Nephron progenitor cell (in vitro differentiated cells): ENCODE measurements around the gene LRBA.

Source experiments
- DNase-seq: peaks from one replicate; pipeline ENCODE4 v3.0.0; 2021
- H3K27ac Mint-ChIP-seq: 2 replicates; pipeline ENCODE4 v1.8.0; 2021; ENCODE audit warnings: mild to moderate bottlenecking, moderate library complexity, mixed read lengths
- H3K27me3 Mint-ChIP-seq: 2 replicates; pipeline ENCODE4 v1.8.0; 2021; ENCODE audit warnings: mild to moderate bottlenecking, low read depth, mixed read lengths; ENCODE audit not compliant: poor library complexity
- H3K36me3 Mint-ChIP-seq: 2 replicates; pipeline ENCODE4 v1.8.0; 2021; ENCODE audit warnings: low read depth, mixed read lengths
- H3K4me1 Mint-ChIP-seq: 2 replicates; pipeline ENCODE4 v1.8.0; 2021; ENCODE audit warnings: mixed read lengths
- H3K4me3 Mint-ChIP-seq: 2 replicates; pipeline ENCODE4 v1.8.0; 2021; ENCODE audit warnings: mild to moderate bottlenecking, moderate library complexity, mixed read lengths
- H3K9me3 Mint-ChIP-seq: 2 replicates; pipeline ENCODE4 v1.8.0; 2021; ENCODE audit warnings: mild to moderate bottlenecking, moderate library complexity, mixed read lengths
- TF ChIP-seq, protein P1 (sequence below): fragments of 200-600 bp; sonication (generic); IDR thresholded peaks from 2 replicates; pipeline ENCODE4 v1.5.0; 2021; ENCODE audit warnings: antibody characterized with exemption

Gene LRBA

DNA sequence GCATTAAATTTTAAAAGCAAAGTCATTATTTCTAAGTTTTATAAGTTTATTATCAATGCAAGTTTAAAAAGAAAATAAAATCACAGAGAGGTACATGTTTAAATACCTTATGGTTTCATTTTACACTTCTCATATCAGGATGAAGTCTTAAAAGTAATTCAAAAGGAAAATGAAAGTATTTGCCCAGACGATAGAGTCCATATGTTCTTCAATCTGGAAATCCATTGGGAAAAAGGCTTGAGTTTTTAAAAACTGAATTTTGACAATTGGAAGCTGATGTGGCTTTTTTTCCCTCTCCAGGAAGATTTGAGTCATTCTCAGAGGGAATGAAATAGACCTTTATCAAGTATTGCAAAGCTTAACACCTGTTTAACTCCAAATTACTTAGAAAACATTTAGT, 396.0 kb downstream of the LRBA start:
- Mint-ChIP-seq H3K36me3 (peaks cover 4% of the 10 kb centered on the region), H3K4me1 (no peaks in the 10 kb centered on the region), H3K27me3 (no peaks in the 10 kb centered on the region), H3K27ac (no peak overlapping the region), H3K9me3 (no peaks in the 10 kb centered on the region), H3K4me3 (no peak overlapping the region)
- no peak for DNase-seq
- TF ChIP-seq, protein P1, sequence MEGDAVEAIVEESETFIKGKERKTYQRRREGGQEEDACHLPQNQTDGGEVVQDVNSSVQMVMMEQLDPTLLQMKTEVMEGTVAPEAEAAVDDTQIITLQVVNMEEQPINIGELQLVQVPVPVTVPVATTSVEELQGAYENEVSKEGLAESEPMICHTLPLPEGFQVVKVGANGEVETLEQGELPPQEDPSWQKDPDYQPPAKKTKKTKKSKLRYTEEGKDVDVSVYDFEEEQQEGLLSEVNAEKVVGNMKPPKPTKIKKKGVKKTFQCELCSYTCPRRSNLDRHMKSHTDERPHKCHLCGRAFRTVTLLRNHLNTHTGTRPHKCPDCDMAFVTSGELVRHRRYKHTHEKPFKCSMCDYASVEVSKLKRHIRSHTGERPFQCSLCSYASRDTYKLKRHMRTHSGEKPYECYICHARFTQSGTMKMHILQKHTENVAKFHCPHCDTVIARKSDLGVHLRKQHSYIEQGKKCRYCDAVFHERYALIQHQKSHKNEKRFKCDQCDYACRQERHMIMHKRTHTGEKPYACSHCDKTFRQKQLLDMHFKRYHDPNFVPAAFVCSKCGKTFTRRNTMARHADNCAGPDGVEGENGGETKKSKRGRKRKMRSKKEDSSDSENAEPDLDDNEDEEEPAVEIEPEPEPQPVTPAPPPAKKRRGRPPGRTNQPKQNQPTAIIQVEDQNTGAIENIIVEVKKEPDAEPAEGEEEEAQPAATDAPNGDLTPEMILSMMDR: no peak

DNA sequence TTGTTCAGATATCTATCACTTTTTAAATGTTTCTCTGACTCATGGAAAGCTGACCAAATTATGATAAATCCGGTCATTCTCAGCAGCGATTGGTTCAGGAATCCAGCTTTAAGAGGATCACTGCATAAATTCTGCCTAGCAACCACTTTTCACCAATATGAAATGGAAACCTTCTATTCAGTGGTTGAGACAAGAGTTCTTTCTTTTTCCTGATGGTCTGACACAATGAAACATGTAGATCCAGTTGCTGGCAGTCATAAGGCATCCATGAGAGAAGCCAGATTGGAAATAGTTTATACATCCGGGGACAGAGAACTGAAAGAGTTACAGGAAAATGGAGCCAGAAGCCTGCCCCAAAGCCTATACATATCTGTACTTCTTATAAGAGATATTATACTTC, 406.0 kb downstream of the LRBA start:
- Mint-ChIP-seq H3K4me1 (no peaks in the 10 kb centered on the region), H3K36me3 (no peaks in the 10 kb centered on the region), H3K4me3 (no peak overlapping the region), H3K27me3 (peaks cover 3% of the 10 kb centered on the region), H3K27ac (no peak overlapping the region), H3K9me3 (no peaks in the 10 kb centered on the region)
- TF ChIP-seq, protein P1: no peak
- no peak for DNase-seq

DNA sequence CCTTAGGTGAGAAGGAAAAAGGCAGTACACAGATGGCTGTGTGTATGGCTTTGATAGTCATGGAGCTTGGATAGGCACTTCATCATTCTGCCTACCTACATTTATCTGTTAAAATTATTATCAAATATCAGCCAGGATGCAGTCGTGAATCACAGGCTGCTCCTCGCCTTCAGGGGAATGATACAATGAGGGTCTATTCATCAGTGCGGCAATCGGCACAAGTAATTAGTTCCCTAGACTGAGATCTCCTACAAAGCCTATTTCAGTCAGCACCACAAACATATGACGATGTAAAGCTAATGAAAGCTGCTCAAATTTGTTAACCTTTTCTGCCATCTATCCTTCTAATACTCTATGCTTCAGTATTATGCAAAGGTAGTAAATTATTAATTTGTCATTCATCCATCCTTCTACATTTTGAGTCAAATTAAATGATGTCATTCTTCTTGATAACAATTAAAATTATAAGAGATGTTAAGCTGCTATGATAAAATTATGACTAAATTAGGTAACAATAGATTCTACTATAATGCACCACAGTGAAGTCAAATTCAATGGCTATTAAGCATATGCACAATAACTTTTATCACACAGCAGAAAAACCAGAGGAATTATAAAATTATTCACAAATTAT, 414.2 kb downstream of the LRBA start:
- H3K9me3 Mint-ChIP-seq: no peaks in the 10 kb centered on the region
- H3K4me3 Mint-ChIP-seq: no peak overlapping the region
- no peak overlapping the region for H3K27ac Mint-ChIP-seq
- no peaks in the 10 kb centered on the region for H3K36me3 Mint-ChIP-seq
- TF ChIP-seq, protein P1: no peak
- DNase-seq: no peak
- H3K4me1 Mint-ChIP-seq: no peaks in the 10 kb centered on the region
- H3K27me3 Mint-ChIP-seq: no peaks in the 10 kb centered on the region

DNA sequence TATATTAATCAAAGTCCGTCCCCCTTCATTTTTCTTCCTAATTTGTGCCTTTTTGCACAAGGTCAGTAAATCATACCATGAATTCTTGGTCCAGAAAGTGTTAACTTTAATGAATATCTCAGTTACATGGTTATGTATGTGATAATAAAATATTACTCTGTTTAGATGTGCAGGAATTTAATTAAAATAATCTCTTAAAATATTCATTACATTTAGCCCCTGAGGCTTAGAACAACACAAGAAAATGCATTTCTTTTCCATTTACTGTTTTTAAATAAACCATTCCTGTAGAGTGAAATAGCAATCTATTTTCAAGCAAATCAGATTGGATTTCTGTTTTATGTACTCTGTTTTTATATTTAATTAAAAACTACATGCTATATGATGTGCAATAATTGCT, 415.5 kb downstream of the LRBA start:
- no peak overlapping the region for H3K27ac Mint-ChIP-seq
- H3K36me3 Mint-ChIP-seq: no peaks in the 10 kb centered on the region
- no peak overlapping the region for H3K4me3 Mint-ChIP-seq
- DNase-seq: no peak
- no peaks in the 10 kb centered on the region for H3K27me3 Mint-ChIP-seq
- no peaks in the 10 kb centered on the region for H3K4me1 Mint-ChIP-seq
- TF ChIP-seq, protein P1: no peak
- H3K9me3 Mint-ChIP-seq: no peaks in the 10 kb centered on the region

DNA sequence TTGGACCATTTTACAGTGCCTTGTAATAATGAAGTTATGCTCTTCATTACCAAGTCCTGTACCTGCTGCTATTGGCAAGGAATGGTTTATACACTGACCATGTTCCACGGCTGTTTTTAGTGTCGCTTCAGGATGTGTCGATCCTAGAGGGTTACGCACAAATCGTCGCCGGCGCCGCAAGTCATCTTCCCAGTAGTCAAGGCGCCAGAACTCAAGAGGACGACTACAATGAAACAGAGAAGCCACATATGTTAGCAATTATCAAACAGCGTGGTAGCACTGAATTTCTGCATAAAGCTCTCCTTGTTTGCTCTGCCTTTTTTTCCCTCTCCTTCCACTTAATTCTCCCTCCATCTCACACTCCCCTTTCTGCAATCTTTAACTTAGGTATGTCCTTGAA, 416.2 kb downstream of the LRBA start:
- no peak overlapping the region for H3K4me3 Mint-ChIP-seq
- no peaks in the 10 kb centered on the region for H3K9me3 Mint-ChIP-seq
- no peaks in the 10 kb centered on the region for H3K4me1 Mint-ChIP-seq
- DNase-seq: no peak
- H3K36me3 Mint-ChIP-seq: no peaks in the 10 kb centered on the region
- H3K27ac Mint-ChIP-seq: no peak overlapping the region
- no peaks in the 10 kb centered on the region for H3K27me3 Mint-ChIP-seq
- TF ChIP-seq, protein P1: no peak

DNA sequence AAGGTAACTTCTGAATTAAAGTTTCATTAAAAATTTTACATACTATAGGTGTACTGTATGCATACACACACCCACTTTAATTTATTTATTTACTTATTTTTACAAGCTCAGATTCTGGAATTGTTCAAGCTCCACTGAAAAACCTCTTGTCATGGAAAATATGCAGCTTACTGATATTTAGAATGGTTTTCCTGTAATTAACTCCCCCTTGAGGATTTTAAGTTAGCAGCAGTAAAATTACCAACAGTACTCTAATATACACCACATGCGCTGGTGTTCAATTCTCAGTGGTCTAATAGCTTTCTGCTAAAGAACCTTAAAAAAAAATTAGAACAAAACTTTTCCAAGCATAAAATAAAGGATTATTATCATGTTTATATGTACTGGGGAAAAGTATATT, 421.1 kb downstream of the LRBA start:
- Mint-ChIP-seq H3K4me1 (peaks cover 8% of the 10 kb centered on the region), H3K9me3 (no peaks in the 10 kb centered on the region), H3K4me3 (no peak overlapping the region), H3K27ac (no peak overlapping the region), H3K36me3 (no peaks in the 10 kb centered on the region), H3K27me3 (peaks cover 3% of the 10 kb centered on the region)
- TF ChIP-seq, protein P1: no peak
- no peak for DNase-seq
